Measurements from ENCODE around the gene OR9G1. TPM values are rescaled to one million over a fixed set of nuclear protein-coding genes. Genes with fewer than 3 reads are reported as not detected.

OR9G1 gene
- total RNA-seq, 4 donors from 2014 or later, result not detected

GRCh38 chr11:56700914-56701485, 2.1 kb downstream of the OR9G1 start:
- Histone ChIP-seq H3K4me1 (no peaks in the 10 kb centered on the region), H3K27ac (no peak overlapping the region), H3K36me3 (no peaks in the 10 kb centered on the region), H3K27me3 (no peaks in the 10 kb centered on the region), H3K4me3 (no peak overlapping the region), H3K9me3 (no peaks in the 10 kb centered on the region)
- 65% methylated on average over 8 of the region's 8 CpGs for WGBS, 2 donors (ENCODE audit: low coverage in 1 of 2)
- intact Hi-C loops (cut with DNase I; ENCODE audit: low total_unique reads) (no loop called here), in situ Hi-C loops (cut with MboI; ENCODE audit: low pct_ligation_motif_present in 1 of 4, low pct_unique_long_range_greater_than_20kb in 1 of 4, low sequenced_read_pairs in 3 of 4) (no loop called here)
- no peak for DNase-seq
- no peak for TF ChIP-seq EP300 (IDR thresholded peaks at IDR 0.05; ENCODE audit: low read depth)
- TF ChIP-seq, protein P1, sequence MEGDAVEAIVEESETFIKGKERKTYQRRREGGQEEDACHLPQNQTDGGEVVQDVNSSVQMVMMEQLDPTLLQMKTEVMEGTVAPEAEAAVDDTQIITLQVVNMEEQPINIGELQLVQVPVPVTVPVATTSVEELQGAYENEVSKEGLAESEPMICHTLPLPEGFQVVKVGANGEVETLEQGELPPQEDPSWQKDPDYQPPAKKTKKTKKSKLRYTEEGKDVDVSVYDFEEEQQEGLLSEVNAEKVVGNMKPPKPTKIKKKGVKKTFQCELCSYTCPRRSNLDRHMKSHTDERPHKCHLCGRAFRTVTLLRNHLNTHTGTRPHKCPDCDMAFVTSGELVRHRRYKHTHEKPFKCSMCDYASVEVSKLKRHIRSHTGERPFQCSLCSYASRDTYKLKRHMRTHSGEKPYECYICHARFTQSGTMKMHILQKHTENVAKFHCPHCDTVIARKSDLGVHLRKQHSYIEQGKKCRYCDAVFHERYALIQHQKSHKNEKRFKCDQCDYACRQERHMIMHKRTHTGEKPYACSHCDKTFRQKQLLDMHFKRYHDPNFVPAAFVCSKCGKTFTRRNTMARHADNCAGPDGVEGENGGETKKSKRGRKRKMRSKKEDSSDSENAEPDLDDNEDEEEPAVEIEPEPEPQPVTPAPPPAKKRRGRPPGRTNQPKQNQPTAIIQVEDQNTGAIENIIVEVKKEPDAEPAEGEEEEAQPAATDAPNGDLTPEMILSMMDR (IDR thresholded peaks at IDR 0.05), result no peak
- TF ChIP-seq POLR2A (IDR thresholded peaks at IDR 0.05), result no peak
- TF ChIP-seq POLR2AphosphoS5 (IDR thresholded peaks at IDR 0.05), result no peak

GRCh38 chr11:56705784-56706396, 7.0 kb downstream of the OR9G1 start:
- TF ChIP-seq EP300 (IDR thresholded peaks at IDR 0.05; ENCODE audit: low read depth) (no peak), POLR2A (IDR thresholded peaks at IDR 0.05) (no peak), POLR2AphosphoS5 (IDR thresholded peaks at IDR 0.05) (no peak)
- TF ChIP-seq, protein P1 (IDR thresholded peaks at IDR 0.05), result no peak
- Histone ChIP-seq H3K27me3 (no peaks in the 10 kb centered on the region), H3K4me3 (no peak overlapping the region), H3K9me3 (no peaks in the 10 kb centered on the region), H3K27ac (no peak overlapping the region), H3K4me1 (no peaks in the 10 kb centered on the region), H3K36me3 (no peaks in the 10 kb centered on the region)
- intact Hi-C loops (cut with DNase I; ENCODE audit: low total_unique reads) (no loop called here), in situ Hi-C loops (cut with MboI; ENCODE audit: low pct_ligation_motif_present in 1 of 4, low pct_unique_long_range_greater_than_20kb in 1 of 4, low sequenced_read_pairs in 3 of 4) (no loop called here)
- no peak for DNase-seq
- 55% methylated on average over 1 of the region's 1 CpG; no CpG with 5 or more reads in 1 of the 2 donors for WGBS, 2 donors (ENCODE audit: low coverage in 1 of 2)

- no peak for DNase-seq
- Histone ChIP-seq H3K36me3 (no peaks in the 10 kb centered on the region), H3K4me3 (no peak overlapping the region), H3K27me3 (no peaks in the 10 kb centered on the region), H3K9me3 (no peaks in the 10 kb centered on the region), H3K27ac (no peak overlapping the region), H3K4me1 (no peaks in the 10 kb centered on the region)
- intact Hi-C loops (cut with DNase I; ENCODE audit: low total_unique reads) (no loop called here), in situ Hi-C loops (cut with MboI; ENCODE audit: low pct_ligation_motif_present in 1 of 4, low pct_unique_long_range_greater_than_20kb in 1 of 4, low sequenced_read_pairs in 3 of 4) (no loop called here)
- TF ChIP-seq POLR2AphosphoS5 (IDR thresholded peaks at IDR 0.05) (no peak), POLR2A (IDR thresholded peaks at IDR 0.05) (no peak), EP300 (IDR thresholded peaks at IDR 0.05; ENCODE audit: low read depth) (no peak)
- TF ChIP-seq, protein P1 (IDR thresholded peaks at IDR 0.05), result no peak
- 87% methylated on average over 2 of the region's 2 CpGs; no CpG with 5 or more reads in 1 of the 2 donors for WGBS, 2 donors (ENCODE audit: low coverage in 1 of 2)
These were observed 7.6 kb downstream of the OR9G1 start for GRCh38 chr11:56706486-56706885.

- intact Hi-C loops (cut with DNase I; ENCODE audit: low total_unique reads) (no loop called here), in situ Hi-C loops (cut with MboI; ENCODE audit: low pct_ligation_motif_present in 1 of 4, low pct_unique_long_range_greater_than_20kb in 1 of 4, low sequenced_read_pairs in 3 of 4) (no loop called here)
- no peaks in the 10 kb centered on the region for H3K4me1 ChIP-seq
- WGBS, 2 donors (ENCODE audit: low coverage in 1 of 2), result 57 to 100% methylated on average over 1 to 2 of the region's 2 CpGs
- H3K27ac ChIP-seq, result no peak overlapping the region
- H3K4me3 ChIP-seq, result no peak overlapping the region
- H3K27me3 ChIP-seq, result no peaks in the 10 kb centered on the region
- no peaks in the 10 kb centered on the region for H3K9me3 ChIP-seq
- TF ChIP-seq POLR2A (IDR thresholded peaks at IDR 0.05), result no peak
- TF ChIP-seq, protein P1 (IDR thresholded peaks at IDR 0.05), result no peak
- TF ChIP-seq POLR2AphosphoS5 (IDR thresholded peaks at IDR 0.05), result no peak
- TF ChIP-seq EP300 (IDR thresholded peaks at IDR 0.05; ENCODE audit: low read depth), result no peak
- no peak for DNase-seq
- no peaks in the 10 kb centered on the region for H3K36me3 ChIP-seq
These were observed 15.3 kb downstream of the OR9G1 start for GRCh38 chr11:56714206-56714605.

Data from transverse colon (tissue), 4 donors.